Mucosa of descending colon (tissue), 3 donors: ENCODE results near the gene PDE9A. TPM values are rescaled to one million over a fixed set of nuclear protein-coding genes. Genes with fewer than 3 reads are reported as not detected.

Source experiments
- ATAC-seq: fragments of 200-7000 bp; cut with Tn5 transposase; one replicate; pipeline ENCODE4 v1.9.1; 2020; ENCODE audit warnings: mild to moderate bottlenecking, moderate library complexity
- DNase-seq, 3 donors: peaks; one replicate each; pipeline ENCODE4 v3.0.0-alpha.2; 2020
- H3K36me3 ChIP-seq: fragments of 200-600 bp; one replicate; pipeline ENCODE4 v1.8.0; 2021; ENCODE audit warnings: low read depth, mild to moderate bottlenecking
- H3K4me1 ChIP-seq: fragments of 200-600 bp; one replicate; pipeline ENCODE4 v1.8.0; 2021; ENCODE audit warnings: low read depth, mild to moderate bottlenecking
- H3K4me3 ChIP-seq: fragments of 200-600 bp; one replicate; pipeline ENCODE4 v1.8.0; 2021; ENCODE audit warnings: mild to moderate bottlenecking
- H3K9me3 ChIP-seq: fragments of 200-600 bp; one replicate; pipeline ENCODE4 v1.8.0; 2021; ENCODE audit warnings: mild to moderate bottlenecking
- intact Hi-C, 2 donors: fragments of 100-400 bp; cut with DNase I in 1 of 2; cut with micrococcal nuclease in 1 of 2; formaldehyde crosslinking; loops; one replicate each; pipeline versions ENCODE4 v1.11.0 to v1.11.1; 2022; cut with DNase I, micrococcal nuclease
- total RNA-seq, 3 donors: library from RNA; stranded (reverse); fragmentation: NEBNext Ultra II Directional in 2 of 3; extraction: Animal tissue kit (Norgen Biotek cat#: 25700) in 2 of 3; gene quantifications; one replicate each; pipeline versions ENCODE4 v1.2.1 to v1.2.4, GENCODE V29; 2021 to 2023
- TF ChIP-seq, protein P1 (sequence below): fragments of 200-600 bp; IDR thresholded peaks from one replicate; pipeline ENCODE4 v1.8.0; 2022; ENCODE audit warnings: antibody characterized with exemption, mild to moderate bottlenecking
- donor health status: DM: no; HTN: no; CAD: no; lungs with moderate emphysema.
- donor health status: DM: no; HTN: no; CAD: no.
- donor health status: DM: no; HTN: yes; CAD: no.

Gene PDE9A
- total RNA-seq, 3 donors from 2014 or later, result 98.4 to 200 (median 167) TPM

DNA sequence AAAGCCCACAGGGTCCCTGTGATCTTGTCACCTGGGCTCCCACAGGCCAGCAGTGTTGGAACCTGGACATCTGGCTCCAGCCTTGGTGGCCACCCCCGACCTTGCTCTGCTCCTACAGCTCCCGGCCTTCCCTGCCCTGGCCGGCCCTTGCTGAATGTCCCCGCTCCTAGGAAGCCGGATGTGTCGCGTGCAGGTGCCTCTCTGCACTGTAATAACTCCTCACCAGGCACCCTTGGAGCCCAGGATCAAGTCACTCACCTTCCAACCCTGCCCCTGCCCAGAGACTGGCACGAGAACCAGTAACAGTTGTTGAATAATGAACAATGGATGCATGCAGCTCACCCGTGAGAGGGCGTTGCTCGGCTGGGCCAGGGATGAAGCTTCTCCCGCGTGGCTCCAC, 12.1 kb downstream of the PDE9A start:
- Histone ChIP-seq H3K4me1 (peaks cover 3% of the 10 kb centered on the region), H3K4me3 (no peak overlapping the region), H3K9me3 (no peaks in the 10 kb centered on the region), H3K36me3 (no peaks in the 10 kb centered on the region)
- intact Hi-C loops, result no loop called here
- DNase-seq (no peak), ATAC-seq (no peak)
- TF ChIP-seq, protein P1, sequence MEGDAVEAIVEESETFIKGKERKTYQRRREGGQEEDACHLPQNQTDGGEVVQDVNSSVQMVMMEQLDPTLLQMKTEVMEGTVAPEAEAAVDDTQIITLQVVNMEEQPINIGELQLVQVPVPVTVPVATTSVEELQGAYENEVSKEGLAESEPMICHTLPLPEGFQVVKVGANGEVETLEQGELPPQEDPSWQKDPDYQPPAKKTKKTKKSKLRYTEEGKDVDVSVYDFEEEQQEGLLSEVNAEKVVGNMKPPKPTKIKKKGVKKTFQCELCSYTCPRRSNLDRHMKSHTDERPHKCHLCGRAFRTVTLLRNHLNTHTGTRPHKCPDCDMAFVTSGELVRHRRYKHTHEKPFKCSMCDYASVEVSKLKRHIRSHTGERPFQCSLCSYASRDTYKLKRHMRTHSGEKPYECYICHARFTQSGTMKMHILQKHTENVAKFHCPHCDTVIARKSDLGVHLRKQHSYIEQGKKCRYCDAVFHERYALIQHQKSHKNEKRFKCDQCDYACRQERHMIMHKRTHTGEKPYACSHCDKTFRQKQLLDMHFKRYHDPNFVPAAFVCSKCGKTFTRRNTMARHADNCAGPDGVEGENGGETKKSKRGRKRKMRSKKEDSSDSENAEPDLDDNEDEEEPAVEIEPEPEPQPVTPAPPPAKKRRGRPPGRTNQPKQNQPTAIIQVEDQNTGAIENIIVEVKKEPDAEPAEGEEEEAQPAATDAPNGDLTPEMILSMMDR, result no peak

DNA sequence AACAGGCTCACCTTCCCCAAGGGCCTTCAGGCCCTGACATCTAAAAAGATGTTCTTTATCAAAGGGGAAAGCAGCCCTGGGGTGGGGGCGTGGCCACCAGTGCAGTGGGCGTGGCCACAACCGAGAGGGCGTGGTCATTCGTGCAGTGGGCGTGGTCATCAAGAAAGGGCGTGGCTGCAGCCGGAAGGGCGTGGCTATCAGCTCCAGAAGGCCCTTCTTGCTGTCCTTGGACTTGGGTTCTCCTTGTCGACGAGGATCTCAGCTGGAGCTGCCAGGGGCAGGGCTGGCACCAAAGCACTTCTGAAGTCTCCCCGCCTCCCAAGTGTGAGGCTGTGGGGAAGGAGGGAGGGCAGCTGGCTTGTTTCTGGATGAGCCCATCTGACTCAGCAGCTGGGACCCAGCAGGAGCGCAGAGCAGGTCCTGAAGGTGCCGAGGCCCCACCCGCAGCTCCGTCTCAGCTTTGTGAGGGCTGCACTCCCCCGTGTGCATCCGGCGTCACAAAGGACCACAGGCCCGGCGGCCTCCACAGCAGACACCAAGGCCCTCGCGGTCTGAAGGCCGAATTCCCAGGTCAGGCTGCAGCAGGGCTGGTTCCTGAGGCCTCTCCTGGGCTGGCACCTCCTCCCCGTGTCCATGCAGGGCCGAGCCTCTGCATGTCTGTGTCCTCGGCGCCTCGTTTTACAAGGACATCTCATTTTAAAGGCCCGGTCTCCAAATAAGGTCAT, 12.8 kb downstream of the PDE9A start:
- Histone ChIP-seq H3K9me3 (no peaks in the 10 kb centered on the region), H3K36me3 (no peaks in the 10 kb centered on the region), H3K4me1 (peaks cover 3% of the 10 kb centered on the region), H3K4me3 (no peak overlapping the region)
- DNase-seq, result peak in 2 of 3 donors; percentile 40 to 65
- intact Hi-C loops, result no loop called here
- peak; percentile 85 for ATAC-seq
- TF ChIP-seq, protein P1, result no peak

DNA sequence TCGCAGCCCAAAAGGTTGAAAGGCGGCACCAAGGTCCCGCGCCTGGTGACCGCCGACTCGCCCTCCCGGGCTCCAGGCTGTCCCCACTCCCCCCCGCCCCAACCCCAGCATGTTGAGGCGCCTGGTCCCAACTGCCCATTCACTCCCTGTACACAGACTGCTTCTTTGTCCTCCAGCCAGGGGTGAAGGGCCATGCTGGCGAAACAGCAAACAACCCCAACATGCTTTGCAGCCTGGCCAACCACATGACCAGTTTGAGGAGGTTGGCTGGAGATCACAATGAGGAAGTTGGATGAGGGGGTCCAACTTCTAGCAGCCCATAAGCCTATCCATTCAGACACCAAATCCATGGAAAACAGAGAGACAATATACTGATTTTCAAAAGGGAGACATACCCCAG, 13.5 kb downstream of the PDE9A start:
- H3K4me1 ChIP-seq, result peaks cover 8% of the 10 kb centered on the region
- TF ChIP-seq, protein P1, result no peak
- H3K36me3 ChIP-seq, result no peaks in the 10 kb centered on the region
- H3K4me3 ChIP-seq, result no peak overlapping the region
- peak in 1 of 3 donors; percentile 27 for DNase-seq
- no peak for ATAC-seq
- H3K9me3 ChIP-seq, result no peaks in the 10 kb centered on the region
- intact Hi-C loops, result no loop called here

DNA sequence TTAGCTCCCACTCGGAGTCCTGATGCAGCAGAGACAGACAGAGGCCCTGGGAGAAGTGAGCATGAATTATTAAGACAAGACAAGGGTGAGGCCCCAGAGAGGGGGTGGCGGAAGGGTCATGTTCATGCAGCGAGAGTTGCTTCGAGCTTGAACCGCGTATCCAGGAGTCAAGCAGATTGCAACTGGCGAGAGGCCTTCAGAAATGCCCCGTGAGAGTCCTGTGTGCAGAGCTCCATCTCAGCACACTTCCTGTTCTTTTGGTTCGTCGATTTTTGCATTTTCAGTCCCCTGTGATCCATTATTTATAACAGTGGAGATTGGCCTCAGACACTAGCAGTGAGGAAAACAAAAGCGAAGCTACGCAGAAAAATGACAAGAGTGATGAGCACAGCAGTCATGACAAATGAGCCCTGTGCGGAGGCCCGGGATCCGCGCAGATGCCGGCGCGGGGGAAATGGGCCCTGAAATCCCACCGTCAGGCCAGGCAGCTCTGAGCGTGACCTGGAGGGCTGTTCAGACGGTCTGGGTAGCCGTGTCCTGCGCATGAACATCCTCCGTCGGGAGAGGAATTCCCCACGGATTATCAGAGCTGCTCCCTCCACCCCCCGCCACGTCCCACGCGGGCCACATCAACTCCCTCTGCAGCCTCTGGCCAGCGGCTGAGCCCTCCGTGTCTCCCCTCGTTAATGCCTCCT, 15.0 kb downstream of the PDE9A start:
- Histone ChIP-seq H3K4me3 (no peak overlapping the region), H3K4me1 (peaks cover 8% of the 10 kb centered on the region), H3K9me3 (no peaks in the 10 kb centered on the region), H3K36me3 (no peaks in the 10 kb centered on the region)
- no peak for ATAC-seq
- intact Hi-C loops, result no loop called here
- TF ChIP-seq, protein P1, result no peak
- DNase-seq, result peak in 1 of 3 donors; percentile 39

DNA sequence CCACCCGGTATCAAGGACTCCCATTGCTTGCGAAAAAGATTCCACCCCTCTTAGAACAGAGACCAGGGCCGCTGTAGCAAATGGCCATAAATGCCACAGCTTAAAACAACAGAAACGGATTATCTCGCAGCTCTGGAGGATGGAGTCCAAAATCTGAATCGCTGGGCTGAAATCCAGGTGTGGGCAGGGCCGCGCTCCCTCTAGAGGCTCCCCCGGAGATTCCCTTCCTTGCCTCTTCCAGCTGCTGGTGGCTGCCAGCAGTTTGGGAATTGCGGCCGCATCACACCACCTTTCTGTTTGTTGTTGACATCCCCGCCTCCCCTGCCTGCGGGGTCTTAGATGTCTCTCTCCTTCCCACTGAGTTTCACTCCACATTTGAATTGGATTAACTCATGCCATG, 15.6 kb downstream of the PDE9A start:
- Histone ChIP-seq H3K4me3 (no peak overlapping the region), H3K36me3 (no peaks in the 10 kb centered on the region), H3K4me1 (peaks cover 8% of the 10 kb centered on the region), H3K9me3 (no peaks in the 10 kb centered on the region)
- TF ChIP-seq, protein P1, result no peak
- intact Hi-C loops, result no loop called here
- ATAC-seq (no peak), DNase-seq (peak in 2 of 3 donors; percentile 23 to 34)
